ENCODE measurements around the gene NR5A1. TPM values are rescaled to one million over a fixed set of nuclear protein-coding genes. Genes with fewer than 3 reads are reported as not detected.

The NR5A1 gene
- total RNA-seq, 4 donors from 2014 or later, result 0.15 to 0.51 TPM; not detected in 2

- TF ChIP-seq, protein P1, sequence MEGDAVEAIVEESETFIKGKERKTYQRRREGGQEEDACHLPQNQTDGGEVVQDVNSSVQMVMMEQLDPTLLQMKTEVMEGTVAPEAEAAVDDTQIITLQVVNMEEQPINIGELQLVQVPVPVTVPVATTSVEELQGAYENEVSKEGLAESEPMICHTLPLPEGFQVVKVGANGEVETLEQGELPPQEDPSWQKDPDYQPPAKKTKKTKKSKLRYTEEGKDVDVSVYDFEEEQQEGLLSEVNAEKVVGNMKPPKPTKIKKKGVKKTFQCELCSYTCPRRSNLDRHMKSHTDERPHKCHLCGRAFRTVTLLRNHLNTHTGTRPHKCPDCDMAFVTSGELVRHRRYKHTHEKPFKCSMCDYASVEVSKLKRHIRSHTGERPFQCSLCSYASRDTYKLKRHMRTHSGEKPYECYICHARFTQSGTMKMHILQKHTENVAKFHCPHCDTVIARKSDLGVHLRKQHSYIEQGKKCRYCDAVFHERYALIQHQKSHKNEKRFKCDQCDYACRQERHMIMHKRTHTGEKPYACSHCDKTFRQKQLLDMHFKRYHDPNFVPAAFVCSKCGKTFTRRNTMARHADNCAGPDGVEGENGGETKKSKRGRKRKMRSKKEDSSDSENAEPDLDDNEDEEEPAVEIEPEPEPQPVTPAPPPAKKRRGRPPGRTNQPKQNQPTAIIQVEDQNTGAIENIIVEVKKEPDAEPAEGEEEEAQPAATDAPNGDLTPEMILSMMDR (IDR thresholded peaks at IDR 0.05), result no peak
- no peak for TF ChIP-seq POLR2A (IDR thresholded peaks at IDR 0.05)
- no peak for DNase-seq (ENCODE audit: low spot score in 2 of 2)
- 87 to 94% methylated on average over 6 to 8 of the region's 9 CpGs for WGBS, 2 donors
- intact Hi-C loops (cut with DNase I; ENCODE audit: low total_unique reads), result no loop called here
- H3K4me3 ChIP-seq (ENCODE audit: low read depth, poor library complexity, severe bottlenecking), result no peak overlapping the region
Observed at GRCh38 chr9:124454296-124454695, 52.9 kb downstream of the NR5A1 start.

DNA sequence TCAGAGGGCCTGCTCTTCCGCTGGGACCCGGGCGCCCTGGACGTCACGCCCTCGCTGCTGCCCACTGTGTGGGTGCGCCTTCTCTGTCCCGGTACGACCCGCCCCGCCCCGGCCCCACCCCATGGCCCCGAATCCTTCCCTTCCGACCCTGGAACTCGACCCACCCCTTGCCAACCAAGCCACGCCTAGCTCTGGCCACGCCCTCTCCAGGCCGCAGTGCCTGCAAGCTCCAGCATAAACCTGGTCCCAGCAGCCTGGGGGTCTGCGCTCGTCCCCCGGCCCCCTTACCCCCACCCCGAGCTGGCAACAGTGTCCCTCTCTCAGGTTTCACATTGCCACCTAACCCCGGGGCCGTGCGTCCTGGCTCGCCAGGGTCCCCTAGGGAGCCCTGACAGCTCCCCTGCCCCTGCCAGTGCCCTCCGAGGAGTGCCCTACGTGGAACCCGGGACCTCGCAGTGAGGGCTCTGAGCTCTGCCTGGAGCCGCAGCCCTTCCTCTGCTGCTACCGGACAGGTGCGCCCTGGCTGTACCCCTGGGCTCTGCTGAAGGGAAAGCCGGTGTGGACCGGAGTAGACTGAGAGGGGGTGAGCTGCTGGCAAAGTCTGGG, 53.5 kb downstream of the NR5A1 start:
- intact Hi-C loops (cut with DNase I; ENCODE audit: low total_unique reads), result no loop called here
- DNase-seq (ENCODE audit: low spot score in 2 of 2), result no peak
- TF ChIP-seq, protein P1 (IDR thresholded peaks at IDR 0.05), result no peak
- TF ChIP-seq POLR2A (IDR thresholded peaks at IDR 0.05), result no peak
- 23 to 31% methylated on average over 21 to 32 of the region's 35 CpGs for WGBS, 2 donors
- no peak overlapping the region for H3K4me3 ChIP-seq (ENCODE audit: low read depth, poor library complexity, severe bottlenecking)

DNA sequence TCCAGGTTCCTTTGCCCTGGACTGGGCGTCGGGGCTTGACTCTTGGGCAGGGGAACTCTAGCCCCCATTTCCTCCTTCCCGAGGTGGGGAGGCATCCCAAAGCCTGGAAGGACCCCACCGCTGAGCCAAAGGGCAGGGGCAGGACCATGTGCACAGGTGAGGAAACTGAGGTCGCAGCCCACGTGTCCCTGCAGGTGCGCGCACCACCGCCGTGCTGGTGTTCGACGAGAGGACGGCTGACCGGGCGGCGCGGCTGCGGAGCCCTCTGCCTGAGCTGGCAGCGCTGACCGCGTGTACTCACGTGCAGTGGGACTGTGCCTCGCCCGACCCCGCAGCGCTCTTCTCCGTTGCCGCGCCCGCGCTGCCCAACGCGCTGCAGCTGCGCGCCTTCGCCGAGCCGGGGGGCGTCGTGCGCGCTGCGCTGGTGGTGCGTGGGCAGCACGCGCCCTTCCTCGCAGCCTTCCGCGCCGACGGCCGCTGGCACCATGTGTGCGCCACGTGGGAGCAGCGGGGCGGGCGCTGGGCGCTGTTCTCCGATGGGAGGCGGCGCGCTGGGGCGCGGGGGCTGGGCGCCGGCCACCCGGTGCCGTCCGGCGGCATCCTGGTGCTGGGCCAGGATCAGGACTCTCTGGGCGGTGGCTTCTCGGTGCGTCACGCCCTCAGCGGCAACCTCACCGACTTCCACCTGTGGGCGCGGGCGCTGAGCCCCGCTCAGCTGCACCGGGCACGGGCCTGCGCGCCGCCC, 54.2 kb downstream of the NR5A1 start:
- TF ChIP-seq, protein P1 (IDR thresholded peaks at IDR 0.05), result no peak
- no peak for TF ChIP-seq POLR2A (IDR thresholded peaks at IDR 0.05)
- no peak for DNase-seq (ENCODE audit: low spot score in 2 of 2)
- intact Hi-C loops (cut with DNase I; ENCODE audit: low total_unique reads), result no loop called here
- WGBS, 2 donors, result 32 to 39% methylated on average over 21 to 71 of the region's 85 CpGs
- no peak overlapping the region for H3K4me3 ChIP-seq (ENCODE audit: low read depth, poor library complexity, severe bottlenecking)

- no peak overlapping the region for H3K4me3 ChIP-seq (ENCODE audit: low read depth, poor library complexity, severe bottlenecking)
- intact Hi-C loops (cut with DNase I; ENCODE audit: low total_unique reads), result no loop called here
- WGBS, 2 donors, result 75 to 83% methylated on average over 19 of the region's 19 CpGs
- DNase-seq (ENCODE audit: low spot score in 2 of 2), result no peak
- TF ChIP-seq POLR2A (IDR thresholded peaks at IDR 0.05), result no peak
- TF ChIP-seq, protein P1 (IDR thresholded peaks at IDR 0.05), result no peak
Observed at GRCh38 chr9:124452326-124452725, 54.9 kb downstream of the NR5A1 start.

DNA sequence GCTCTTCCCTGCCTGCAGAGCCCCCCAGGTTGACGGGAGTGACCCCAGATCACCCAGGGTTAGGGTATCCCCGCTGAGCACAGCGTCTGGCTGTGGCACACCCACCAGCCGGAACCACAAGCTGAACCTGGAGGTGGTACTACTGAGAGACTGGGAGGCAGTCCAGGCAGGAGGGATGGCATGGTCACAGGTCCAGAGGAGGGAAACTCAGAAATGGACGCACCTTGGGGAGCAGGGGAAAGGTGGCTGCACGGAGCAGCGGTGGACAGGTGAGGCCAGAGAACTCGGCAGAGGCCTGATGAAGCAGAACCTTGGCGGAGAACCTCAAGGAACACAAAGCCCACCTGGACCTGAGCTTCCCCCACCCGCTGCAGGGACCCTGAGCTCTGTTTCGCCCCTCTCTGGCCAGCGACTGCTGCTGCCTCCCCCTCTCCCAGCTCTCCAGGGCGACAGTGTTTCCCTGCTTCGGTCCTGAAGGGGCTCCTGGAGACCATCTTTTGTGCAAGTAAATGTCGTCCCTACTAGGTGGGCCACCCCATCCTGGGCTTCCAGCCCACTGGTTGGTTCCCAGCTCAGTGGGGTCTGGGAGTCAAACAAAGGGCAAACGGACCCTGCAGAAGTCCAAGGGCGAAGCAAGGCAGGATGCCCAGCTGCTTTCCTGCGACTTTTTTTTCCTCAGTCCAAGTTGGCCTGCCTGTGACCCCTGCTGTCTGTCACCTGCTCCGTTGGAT, 56.1 kb downstream of the NR5A1 start:
- no peak for TF ChIP-seq POLR2A (IDR thresholded peaks at IDR 0.05)
- TF ChIP-seq, protein P1 (IDR thresholded peaks at IDR 0.05), result no peak
- no peak for DNase-seq (ENCODE audit: low spot score in 2 of 2)
- intact Hi-C loops (cut with DNase I; ENCODE audit: low total_unique reads), result no loop called here
- 57 to 58% methylated on average over 19 of the region's 19 CpGs for WGBS, 2 donors
- no peak overlapping the region for H3K4me3 ChIP-seq (ENCODE audit: low read depth, poor library complexity, severe bottlenecking)
